ENCODE measurements around the gene TATDN2.

Gene TATDN2, protein sequence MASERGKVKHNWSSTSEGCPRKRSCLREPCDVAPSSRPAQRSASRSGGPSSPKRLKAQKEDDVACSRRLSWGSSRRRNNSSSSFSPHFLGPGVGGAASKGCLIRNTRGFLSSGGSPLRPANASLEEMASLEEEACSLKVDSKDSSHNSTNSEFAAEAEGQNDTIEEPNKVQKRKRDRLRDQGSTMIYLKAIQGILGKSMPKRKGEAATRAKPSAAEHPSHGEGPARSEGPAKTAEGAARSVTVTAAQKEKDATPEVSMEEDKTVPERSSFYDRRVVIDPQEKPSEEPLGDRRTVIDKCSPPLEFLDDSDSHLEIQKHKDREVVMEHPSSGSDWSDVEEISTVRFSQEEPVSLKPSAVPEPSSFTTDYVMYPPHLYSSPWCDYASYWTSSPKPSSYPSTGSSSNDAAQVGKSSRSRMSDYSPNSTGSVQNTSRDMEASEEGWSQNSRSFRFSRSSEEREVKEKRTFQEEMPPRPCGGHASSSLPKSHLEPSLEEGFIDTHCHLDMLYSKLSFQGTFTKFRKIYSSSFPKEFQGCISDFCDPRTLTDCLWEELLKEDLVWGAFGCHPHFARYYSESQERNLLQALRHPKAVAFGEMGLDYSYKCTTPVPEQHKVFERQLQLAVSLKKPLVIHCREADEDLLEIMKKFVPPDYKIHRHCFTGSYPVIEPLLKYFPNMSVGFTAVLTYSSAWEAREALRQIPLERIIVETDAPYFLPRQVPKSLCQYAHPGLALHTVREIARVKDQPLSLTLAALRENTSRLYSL

DNA sequence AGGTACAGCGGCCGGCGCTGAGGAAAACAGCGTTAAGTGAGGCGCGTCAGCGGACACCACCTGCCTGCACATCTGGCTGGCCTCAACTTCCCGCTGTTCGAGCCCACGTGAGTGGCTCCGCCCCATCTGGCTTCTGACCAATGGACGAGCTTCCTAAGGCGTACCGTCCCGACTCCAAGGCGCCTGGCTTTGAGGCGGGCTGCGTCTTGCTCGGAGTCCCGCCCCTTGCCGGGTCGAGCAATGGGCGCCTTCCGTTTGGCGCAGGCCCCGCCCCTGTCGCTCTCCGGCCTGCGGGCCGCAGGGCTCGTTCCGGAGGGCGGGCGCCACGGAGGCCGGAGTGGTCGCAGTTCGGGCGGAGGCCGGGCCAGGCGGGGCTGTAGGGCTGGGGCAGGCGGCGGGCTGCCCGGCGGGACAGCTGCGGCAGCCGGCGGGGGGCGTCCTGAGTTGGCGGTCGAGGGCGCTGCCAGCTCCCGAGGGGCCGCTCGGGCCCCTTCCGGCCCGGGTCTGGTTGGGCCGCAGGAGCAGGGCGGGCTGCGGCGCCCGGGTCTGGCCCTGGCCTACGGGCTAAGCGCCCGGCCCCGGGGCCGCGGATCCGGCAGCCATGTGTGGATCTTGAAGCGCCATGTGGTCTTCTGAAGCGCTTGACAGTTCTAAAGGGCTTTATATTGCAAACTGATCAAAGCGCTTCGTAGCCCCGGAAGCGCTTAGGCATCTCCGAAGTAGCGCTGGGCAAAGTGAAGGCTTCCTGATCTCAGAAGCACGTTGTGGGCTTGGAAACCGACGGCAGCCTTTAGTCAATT lies at the start of gene TATDN2:
TSS of gene TATDN2 (plus strand) at position 276 of the 800 bp plus-strand sequence. CDS start 742 bp downstream, outside the sequence.
- DNase-seq (ENCODE audit: low read depth): peak; percentile 71

DNA sequence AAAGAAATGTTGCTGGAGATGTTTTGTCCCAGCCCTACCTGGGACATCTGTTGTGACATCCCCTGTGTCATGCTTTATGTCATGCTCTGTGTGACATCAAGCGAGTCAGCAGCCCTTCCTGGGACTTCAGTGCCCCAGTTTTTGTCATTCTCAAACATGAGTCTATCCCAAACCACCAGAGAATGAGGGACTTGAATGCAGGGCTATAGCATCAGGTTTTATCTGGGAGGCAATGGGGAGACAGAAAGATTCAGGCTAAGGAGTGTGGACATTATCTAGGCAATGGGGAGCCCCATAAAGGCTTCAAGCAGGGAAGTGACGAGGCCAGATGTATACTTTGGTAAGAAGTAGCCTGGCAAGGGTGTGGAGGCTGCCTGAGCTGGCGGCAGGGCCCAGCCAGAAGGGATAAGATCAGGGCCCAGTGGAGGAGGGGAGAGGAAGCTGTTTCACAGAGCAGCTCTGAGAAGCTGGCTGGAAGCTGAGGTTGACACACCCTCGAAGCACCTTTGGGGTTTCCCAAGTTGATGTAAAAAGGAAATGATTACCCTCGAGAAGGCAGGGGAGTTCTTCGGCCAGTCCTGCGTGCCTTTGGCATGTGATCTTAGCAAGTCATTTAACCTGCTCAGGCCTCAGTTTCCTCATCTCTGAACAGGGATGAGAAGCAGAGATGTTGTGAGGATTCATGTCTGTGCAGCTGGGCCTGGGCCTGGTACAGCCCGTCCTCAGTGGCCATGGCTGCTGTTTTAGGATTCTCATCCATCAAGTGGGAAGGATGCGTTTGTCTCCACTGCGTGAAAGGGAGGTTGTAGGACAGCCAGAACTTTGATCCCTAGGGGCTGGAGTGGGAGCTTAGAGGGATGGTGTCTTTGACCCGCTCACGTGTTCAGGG lies 49.3 kb upstream of the TATDN2 start:
- peak; percentile 38 for DNase-seq (ENCODE audit: low read depth)

DNA sequence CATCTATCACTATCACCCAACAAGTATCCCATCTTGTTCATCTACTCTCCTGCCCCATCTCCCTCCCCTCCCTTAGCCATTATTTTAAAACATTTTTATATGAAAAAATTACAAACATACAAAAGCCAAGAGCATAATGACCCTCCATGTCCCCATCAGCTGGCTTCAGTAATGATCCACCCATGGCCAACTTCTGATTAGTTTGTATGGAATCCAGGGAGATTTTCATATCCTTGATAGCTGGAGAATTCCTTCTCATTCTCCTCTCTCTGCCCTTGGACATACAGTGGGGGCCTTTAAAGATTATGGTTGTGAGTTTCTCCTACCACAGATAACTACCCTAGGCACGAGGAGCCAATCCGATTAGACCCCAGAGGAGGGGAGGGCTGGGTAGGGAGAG lies 43.3 kb upstream of the TATDN2 start:
- DNase-seq (ENCODE audit: low read depth): no peak

DNA sequence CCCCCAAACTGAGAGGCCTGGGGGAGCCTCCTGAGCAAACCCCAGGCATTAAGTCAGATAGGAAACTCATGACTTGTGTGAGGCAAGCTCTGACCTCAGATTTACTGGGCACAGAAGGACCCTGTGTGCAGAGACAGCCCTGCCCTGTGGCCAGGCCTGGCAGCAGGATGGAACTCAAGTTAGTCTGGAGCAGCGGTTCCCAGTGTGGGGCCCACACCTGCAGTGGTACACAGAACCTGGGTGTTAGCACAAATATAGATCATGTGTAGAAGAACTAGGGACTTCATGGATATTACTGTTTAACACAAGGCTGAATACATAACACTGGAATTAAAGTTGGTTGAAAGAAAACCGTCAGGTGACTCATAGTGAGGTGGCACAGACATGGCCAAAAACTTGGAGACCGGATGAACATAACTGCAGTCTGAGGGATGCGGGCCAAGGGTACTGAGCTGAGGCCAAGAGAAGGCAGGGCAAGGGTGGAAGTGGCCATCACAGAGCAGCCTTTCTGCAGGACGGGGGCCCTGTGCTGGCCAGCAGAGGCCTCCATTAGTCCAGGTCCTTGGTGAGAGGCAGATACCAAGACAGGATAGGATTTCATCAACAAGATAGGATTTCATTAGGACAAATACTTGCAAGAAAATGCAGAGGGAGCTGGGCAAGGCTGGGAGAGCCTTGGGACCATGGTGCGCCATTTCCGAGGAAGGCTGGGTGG lies 42.7 kb upstream of the TATDN2 start:
- DNase-seq (ENCODE audit: low read depth): no peak

DNA sequence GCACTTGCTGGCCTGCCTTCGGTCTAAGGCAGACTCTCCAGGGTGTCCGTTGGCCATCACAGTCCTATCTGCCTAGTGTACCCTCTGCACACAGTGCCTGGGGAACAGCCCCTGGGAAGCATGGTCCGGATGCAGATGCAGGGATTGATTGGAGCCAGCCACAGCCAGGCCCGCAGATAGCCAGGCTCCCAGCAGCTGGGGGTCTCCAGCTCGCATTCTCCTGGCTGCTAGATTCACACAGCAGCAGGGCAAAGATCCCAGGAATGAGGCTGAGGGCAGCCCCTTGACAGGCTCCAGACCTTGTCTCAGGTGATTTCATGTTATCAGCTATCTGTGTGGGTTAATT lies 42.1 kb upstream of the TATDN2 start:
- no peak for DNase-seq (ENCODE audit: low read depth)

DNA sequence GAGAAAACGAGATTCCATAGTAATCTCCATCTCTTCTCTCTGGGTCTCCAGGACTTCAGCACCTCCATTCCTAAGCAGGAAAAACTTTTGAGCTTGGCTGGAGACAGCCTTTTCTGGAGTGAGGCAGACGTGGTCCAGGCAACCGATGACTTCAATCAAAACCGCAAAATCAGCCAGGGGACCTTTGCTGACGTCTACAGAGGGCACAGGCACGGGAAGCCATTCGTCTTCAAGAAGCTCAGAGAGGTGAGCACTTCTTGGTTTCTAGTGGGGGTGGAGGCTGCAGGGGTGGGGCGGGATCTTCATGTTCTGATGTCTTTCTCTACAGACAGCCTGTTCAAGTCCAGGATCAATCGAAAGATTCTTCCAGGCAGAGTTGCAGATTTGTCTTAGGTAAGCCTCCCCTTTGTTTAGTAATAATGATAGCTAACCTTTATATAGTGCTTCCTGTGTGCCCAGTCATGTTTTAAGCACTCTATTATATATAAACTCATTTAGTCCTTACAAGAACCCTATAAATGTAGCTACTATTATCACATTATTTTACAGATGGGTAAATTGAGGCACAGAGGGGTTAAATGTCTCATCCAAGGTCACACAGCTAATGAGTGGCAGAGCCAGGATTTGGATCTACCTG lies 35.0 kb upstream of the TATDN2 start:
- no peak for DNase-seq (ENCODE audit: low read depth)

DNA sequence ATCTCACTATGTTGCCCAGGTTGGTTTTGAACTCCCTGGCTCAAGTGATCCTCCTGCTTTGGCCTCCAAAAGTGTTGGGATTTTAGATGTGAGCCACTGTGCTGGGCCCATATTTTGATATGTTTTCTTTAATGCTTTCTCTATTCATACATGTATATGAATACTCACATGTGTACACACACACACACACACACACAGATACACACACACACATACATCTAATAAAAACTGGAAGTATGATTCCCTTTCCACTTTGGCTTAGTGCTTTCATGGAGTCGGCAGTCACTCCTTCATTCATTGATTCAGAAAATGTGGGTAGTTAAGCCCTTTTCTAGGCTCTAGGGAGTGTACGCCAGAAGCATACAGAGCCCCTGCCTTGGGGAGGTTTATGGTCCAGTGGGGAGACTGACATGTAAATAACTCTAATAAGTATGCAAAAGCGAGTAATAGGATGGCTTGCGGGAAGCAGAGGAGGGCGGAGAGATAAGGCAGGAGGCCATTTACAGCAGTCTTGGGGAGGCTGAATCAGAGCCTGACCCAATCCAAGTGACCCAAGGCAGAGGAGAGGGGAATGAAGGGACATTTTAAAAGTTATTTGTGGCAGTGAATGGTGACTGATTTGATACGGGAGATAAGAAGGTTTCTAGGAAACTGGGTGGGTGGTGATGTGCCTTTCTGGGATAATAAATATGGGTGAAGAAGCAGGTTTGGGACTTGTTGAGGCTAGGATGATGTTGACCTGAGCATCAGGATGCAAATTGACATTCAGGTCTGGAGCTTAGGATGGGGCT lies 32.5 kb upstream of the TATDN2 start:
- DNase-seq (ENCODE audit: low read depth): no peak

DNA sequence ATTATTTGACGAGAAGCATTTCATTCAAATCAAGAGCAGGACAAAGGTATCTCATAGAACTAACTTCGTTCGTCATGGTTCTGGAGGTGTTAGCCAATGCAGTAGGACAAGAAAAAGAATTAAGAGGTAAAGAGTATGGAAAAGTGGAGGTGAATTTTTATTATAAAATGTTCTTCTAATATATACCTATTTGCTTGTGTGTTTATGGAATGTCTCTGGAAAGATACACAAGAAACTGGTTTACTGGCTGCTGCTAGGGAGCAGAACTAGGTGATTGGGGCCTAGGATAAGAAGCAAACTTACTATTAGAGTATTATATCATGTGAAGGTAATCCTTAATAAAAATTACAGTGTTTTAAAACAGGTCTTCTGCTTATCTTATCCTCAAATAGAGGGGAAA lies 30.9 kb upstream of the TATDN2 start:
- DNase-seq (ENCODE audit: low read depth): no peak

DNA sequence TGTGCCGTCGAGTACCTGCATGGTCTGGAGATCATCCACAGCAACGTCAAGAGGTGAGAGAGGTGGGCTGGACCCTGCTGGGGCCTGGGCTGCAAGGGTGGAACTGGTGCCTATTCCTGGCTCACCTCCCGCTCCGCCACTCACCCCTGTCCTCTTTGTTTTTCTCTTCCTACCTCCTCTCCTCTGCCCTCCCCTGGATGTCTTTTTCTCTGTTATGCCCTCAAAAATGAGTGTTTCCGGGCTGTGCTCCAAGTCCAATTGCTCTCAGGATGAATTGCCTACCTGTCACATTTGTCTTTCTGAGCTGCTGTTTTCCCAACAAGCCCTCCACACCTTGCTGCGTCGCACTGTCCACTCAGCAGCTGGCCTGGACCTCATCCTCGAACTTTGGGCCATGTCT lies 28.5 kb upstream of the TATDN2 start:
- no peak for DNase-seq (ENCODE audit: low read depth)

DNA sequence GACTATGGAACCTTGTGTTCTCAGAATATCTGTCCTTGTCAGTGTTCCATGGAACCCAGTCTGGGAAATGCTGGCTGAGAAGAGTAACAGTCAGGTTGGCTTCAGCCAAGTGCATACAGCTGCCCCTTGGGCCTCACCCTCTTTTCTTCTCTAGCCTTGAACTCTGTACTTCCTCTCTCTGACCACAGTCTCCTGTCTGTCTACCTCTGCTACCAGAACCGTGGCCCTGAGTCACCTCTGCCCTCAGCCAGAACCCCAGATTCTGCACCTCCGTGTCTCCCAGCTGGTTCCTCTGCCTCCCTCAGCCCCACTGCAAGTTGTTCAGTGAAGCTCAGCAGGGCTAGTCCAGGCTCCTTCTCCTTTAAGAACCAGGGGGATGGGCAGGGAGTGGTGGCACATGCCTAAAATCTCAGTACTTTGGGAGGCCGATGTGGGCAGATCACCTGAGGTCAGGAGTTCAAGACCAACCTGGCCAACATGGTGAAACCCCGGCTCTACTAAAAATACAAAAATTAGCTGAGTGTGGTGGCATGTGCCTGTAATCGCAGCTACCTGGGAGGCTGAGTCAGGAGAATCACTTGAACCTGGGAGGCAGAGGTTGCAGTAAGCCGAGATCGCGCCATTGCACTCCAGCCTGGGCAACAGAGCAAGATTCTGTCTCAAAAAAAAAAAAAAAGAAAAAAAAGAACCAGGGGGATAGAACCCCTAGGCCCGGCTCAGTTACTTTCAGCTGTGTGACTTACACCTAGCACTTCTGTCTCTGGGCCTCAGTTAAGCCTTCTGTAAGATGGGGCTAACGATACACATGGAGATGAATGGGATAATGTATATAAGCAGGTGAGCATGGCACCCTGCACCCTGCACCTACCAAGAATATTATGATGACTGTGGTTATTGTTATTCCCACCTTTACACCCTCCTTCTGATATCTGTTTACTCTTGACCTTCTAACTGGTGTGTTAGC lies 24.3 kb upstream of the TATDN2 start:
- DNase-seq (ENCODE audit: low read depth): no peak

DNA sequence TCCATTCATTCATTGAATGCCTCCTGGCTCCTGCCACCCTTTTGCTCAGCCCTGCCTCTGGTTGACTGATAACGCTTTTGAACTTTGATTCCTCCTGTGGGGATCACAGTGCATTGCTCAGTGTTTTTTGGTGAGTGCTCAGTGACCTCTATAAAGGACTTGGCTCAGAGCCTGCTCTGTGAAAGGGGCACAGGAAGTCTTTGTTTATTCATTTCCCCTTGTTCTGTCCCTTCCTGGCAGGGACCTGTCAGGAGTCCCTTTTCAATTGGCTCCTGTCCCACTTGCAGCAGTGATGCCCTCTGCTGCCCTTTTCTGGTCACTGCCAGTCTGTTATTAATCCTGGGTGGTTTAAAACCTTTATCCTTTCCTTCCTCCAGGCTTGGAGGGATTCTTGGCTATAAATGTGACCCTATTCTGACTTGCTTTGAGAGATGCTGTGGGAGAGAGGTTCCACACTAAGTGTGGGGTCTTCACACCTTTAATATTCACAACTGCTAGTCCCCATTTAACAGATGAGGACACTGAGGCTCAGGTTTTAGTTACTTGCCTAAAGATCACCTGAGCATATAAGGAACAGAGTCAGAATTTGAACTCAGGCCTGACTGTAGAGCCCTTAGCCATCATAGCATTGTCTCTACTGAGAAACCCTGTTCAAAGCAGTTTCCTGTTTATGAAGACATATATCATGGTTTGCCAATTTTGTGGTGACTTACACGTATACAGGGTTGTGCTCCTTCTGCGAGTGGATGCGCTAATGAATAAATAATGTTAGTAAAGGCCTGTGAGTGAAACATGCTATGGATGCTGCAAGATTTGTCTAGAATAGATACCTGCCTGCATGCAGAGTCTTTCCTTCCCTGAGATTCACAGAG lies 23.2 kb upstream of the TATDN2 start:
- DNase-seq (ENCODE audit: low read depth): no peak

DNA sequence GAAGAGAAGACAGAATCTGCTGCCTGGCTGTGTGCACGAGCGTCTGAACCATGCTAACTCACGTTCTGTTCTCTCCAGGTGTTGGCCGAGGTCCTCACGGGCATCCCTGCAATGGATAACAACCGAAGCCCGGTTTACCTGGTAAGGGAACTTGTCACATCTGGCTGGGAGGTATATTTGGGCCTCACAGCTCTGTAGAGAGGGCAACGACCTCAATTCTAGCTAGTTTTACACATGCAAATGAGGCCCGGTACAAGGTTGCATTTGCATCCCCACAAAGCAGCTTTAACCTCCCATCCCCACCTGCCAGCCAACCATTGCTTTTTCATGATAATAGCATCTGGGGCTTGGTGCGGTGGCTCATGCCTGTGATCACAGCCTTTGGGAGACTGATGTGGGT lies 22.0 kb upstream of the TATDN2 start:
- no peak for DNase-seq (ENCODE audit: low read depth)

DNA sequence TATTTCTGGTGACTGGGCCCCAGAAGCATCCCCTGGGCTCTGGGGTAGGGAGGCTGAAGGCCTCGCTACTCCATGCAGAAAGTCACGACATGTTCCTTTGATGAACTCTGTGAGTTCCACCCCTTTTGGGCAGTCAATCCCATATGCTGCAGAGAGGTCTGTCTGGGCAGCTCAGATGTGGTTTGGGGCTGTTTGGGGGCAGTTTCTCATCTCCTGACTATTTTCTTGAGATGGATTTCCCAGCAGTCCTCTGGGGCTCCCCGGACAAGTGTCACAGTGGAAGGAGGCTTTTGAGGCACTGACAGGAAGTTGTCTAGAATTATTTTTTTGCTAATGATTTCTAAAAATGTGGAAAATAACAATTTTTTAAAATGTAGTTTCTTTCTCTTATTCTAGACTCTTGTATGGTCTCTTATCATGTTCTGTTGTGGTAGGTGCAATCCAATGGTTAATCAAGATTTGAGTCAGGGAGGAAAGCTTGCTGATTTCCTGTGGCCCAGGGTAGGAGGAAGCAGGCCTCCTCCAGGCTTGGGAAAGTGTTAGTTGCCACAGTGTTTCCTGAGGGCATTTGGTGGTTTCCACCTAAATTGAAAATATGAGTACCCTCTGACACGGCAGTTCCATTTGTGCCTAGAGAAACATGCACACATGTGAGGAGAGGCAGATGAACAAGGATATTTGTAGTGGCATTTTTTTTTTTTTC lies 19.9 kb upstream of the TATDN2 start:
- no peak for DNase-seq (ENCODE audit: low read depth)

DNA sequence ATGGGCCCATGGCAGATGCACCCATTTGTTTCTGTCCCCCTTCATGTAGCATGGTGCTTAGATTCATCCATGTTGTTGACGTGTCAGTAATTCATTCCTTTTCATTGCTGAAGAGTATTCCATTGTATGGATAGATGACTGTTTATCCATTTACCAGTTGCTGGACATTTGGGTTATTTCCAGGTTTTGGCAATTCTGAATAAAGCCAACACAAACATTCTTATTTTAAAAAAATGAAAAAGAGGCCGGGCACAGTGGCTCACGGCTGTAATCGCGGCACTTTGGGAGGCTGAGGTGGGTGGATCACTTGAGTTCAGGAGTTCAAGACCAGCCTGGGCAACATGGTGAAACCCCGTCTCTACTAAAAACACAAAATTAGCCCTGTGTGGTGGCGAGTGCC lies 18.7 kb upstream of the TATDN2 start:
- no peak for DNase-seq (ENCODE audit: low read depth)

DNA sequence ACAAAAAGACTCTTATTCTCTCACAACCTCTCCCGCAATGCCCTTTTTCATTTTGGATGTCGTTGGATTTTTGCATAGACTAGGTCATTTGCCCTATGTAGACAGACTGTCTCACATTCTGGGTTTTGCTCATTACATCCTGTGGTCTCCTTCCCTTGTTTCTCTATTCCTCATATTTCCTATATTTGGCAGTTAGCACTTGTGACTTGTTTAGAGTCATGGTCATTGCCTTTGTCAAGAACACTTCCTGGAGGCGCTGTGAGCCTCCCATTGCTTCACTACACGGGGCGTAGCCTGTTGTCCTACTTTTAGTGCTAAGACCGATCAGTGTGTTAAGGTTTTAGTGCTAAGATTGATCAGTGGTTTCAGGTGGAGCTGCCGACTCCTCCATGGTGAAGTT lies 16.1 kb upstream of the TATDN2 start:
- DNase-seq (ENCODE audit: low read depth): no peak

DNA sequence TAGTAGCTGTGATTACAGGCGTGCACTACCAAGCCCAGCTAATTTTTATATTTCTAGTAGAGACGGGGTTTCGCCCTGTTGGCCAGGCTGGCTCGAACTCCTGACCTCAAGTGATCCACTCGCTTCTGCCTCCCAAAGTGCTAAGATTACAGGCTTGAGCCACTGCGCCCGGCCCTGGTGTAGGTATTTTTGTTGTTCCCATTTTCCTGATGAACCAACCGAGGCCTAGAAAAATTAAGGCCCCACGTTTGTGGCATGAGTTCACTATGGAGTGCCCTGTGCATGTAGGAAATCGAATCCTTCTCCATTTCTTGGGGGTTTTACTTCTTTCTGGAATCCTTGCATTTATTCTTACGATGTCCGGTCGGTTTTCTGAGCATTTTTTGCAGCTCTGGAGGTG lies 14.3 kb upstream of the TATDN2 start:
- no peak for DNase-seq (ENCODE audit: low read depth)
